GM21390 (cell line): ENCODE data around the gene LDLRAD4.

Experiments
- ATAC-seq: cut with Tn5 transposase; IDR thresholded peaks from one replicate; pipeline ENCODE4 v1.9.1; 2021; ENCODE audit not compliant: unreplicated experiment

Gene LDLRAD4

GRCh38 chr18:13496691-13497281, 278.2 kb downstream of the LDLRAD4 start:
- ATAC-seq = no peak

DNA sequence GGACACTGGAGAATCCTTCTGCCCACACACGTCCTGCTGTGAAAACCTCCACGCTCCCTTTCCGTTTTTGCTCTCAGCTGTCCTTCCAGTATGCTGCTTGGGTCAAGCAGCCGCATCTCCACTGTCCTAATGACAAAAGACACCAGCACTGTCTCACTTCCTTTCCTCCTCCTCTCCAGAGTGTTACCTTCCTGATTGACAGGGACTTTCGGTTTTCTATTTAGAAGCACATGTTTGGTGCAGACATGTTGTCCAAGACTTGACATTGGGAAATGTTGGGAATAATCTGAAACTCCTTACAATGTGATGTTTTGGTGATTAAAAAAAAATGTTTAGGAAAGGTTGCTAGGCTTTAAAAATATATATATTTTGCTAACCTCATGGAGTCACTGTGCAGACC, 281.2 kb downstream of the LDLRAD4 start:
- ATAC-seq = no peak

DNA sequence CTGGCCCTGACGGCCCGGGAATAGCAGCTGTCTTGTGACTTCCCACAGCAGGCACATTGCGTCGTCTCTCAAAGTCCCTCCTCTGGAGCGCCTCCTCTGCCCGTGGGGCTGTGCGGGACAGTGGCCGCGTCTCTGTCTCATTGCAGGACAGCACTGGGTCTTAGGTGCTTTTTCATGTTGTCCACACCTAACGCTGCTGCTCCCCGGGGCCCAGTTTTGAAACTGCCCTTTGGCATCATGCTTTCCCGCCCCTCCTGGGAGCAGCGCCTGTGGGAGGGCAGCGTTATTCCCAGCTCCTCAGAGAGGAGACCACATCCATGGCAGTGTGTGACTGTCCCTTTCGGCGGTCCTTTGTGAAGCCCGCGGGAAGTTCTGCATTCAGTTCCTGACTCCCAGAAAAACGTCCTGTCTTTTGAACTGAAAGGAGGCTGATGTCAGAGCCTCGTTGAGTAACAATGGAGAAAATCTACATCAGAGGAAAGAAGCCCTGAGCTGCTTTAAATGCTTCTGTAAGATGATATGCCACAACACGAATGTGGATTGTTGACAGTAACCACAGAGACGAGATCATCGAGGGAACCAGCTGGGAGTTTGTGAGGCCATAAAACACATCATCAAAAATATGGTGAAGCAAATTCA, 281.8 kb downstream of the LDLRAD4 start:
- no peak for ATAC-seq

GRCh38 chr18:13500869-13501542, 282.4 kb downstream of the LDLRAD4 start:
- no peak for ATAC-seq

GRCh38 chr18:13501543-13501887, 283.0 kb downstream of the LDLRAD4 start:
- no peak for ATAC-seq

GRCh38 chr18:13501891-13502290, 283.3 kb downstream of the LDLRAD4 start:
- ATAC-seq = peak; percentile 98

DNA sequence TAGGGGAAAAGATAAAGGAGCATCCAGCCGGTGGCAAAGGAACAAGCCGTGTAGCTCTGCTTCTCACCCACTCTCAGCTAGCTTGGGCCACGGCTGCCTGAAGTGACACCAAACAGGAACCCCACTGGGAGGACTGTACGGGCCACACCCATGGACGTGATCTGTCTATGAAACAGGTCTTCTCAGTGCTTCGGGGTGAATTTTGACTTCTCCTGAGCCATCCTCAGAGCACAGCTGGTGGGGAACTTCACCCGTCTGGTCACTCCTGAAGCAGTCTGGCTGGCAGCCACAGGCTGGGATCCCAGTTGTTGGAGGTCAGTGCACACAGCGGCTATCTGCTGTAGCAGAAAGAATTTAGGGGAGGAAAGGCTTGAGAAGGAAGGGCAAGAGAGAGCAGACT, 284.0 kb downstream of the LDLRAD4 start:
- ATAC-seq = no peak

DNA sequence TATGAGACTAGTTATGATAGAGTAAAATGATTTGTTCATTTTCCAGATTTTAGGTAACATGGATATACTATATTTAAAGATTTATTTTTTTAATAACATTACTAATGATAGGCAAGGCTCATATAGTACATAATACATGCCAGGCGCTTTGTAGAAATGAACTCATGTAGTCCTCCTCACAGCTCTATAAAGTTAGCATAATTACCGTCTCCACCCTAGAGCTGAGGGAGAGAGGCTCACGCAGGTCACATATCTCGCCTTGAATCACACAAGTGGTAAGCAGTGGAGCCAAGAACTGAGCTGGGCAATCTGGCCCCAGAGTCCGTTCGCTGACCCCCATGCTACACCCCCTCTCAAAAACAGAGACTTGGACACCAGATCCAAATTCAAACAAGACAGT, 285.3 kb downstream of the LDLRAD4 start:
- no peak for ATAC-seq

- ATAC-seq = no peak
Observed at GRCh38 chr18:13505780-13506345, 287.3 kb downstream of the LDLRAD4 start.

GRCh38 chr18:13510594-13510993, 292.0 kb downstream of the LDLRAD4 start:
- ATAC-seq = no peak

DNA sequence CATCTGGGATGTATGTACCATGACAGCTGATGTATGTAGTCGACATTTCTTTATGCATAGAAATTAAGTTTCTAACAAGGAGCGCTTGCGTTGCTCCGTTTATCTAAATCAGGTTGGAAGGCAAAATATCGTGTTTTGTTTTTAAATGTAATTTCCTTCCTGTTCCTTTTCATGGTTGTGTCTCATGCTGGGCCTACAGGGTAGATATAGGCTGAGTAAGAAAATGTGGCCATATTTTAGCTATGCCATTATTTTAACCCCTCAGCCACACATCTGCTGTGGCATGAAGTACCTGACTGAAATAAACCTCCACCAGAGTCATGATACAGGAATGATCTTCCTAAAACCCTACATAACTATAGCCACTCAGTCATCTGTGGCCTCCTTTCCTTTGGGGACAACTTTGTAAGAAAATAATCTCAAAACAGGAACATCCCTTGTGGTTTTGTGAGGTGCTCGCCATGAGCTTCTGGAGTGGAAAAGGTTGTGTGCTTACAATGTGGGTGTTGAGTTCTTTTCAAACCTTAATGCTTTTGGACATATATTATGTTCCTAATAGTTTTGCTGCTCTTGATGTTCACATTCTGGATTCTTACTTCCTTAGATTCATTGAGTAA, 293.5 kb downstream of the LDLRAD4 start:
- no peak for ATAC-seq

- no peak for ATAC-seq
Observed at GRCh38 chr18:13513021-13513420, 294.5 kb downstream of the LDLRAD4 start.

GRCh38 chr18:13513481-13513880, 294.9 kb downstream of the LDLRAD4 start:
- no peak for ATAC-seq

GRCh38 chr18:13514558-13514957, 296.0 kb downstream of the LDLRAD4 start:
- no peak for ATAC-seq

DNA sequence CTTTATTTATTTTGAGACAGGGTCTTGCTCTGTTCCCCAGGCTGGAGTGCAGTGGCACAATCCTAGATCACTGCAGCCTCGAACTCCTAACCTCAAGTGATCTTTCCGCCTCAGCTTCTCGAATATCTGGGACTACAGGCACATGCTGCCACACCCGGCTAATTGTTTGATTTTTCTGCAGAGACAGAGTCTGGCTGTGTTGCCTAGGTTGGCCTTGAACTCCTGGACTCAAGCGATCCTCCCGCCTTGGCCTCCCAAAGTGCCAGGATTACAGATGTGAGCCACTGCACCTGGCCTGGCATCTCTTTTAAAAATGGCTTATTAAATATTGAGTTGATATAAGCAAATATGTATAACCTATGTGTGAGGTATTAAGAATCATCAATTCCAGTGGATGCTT, 298.3 kb downstream of the LDLRAD4 start:
- no peak for ATAC-seq

DNA sequence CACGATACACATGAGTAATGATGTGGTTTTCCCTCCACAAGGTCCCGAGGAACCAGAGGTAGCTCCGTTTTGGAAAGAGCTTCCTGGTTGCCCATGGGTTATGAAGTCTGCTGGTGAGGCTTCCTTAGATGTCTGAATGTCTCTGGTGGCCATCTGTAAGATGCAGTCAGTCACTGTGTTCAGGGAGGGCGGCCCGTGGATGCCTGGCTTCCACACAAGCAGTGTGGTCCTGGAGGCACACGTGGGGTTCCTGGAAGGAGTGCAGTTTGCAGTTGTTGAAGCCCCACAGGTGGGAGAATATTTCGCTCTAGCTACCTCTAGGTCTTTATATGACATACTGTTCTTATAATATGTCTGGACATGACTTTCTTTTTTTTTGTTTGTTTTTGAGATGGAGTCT, 298.8 kb downstream of the LDLRAD4 start:
- ATAC-seq = no peak

DNA sequence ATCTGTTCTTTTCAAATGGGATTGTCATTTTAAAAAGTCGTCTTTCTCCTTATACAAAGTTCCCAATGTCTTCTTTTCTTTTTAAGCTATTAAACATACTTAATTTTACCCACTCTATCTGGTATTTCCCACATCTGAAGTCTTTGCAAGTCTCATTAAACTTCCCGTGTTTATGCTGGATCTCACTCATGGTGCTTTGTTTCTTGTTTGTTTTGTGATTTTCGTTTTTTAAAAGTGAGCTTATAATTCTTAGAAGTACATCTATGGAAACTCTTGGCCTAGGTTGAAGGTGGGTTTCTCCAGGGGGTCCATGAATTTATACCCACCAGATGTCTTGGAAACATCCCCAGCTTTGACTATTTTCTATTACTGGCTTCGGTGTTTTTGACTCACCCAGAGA, 299.8 kb downstream of the LDLRAD4 start:
- no peak for ATAC-seq

- no peak for ATAC-seq
Observed at GRCh38 chr18:13520306-13520705, 301.7 kb downstream of the LDLRAD4 start.

DNA sequence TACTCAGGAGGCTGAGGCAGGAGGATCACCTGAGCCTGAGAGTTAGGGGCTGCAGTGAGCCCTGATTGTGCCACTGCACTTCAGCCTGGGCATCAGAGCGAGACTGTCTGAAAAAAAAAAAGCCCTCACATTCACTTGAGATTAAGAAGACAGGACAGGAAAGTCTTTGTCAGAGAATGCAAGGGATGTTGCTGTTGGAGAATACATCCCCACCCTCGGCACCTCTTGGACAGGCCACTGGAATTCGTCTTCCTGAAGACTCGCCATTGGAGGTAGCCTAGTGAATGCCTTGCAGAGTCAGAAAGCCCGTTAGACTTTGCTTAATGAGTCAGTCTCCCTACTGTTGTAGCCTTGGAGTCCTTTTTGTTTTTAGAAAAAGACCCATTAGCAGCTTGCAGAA, 302.2 kb downstream of the LDLRAD4 start:
- no peak for ATAC-seq

GRCh38 chr18:13521418-13521817, 302.9 kb downstream of the LDLRAD4 start:
- no peak for ATAC-seq

DNA sequence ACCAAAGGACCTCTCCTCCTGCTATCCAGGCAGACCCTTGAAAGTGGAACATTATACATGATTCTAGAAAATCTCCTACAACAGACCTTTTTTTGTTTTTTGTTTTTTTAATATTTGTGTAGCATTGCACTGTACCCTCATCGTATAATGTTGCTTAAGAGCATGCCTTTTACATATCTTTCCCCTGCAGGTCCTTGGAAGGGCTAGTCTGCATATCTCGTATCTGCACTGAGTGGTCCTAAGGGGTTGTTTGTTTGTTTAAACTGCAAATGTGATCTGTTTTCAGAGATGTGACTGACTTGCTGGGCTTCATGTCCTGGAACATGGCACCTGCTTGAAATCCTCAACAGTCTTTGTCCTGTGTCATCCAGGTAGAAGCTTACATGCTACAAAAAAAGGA, 303.7 kb downstream of the LDLRAD4 start:
- no peak for ATAC-seq
